ENCODE results near the gene GNGT2. TPM values are rescaled to one million over a fixed set of nuclear protein-coding genes. Genes with fewer than 3 reads are reported as not detected.

Gene GNGT2
- total and polyA plus RNA-seq, 2 of the 4 experiments (the other 2 are of a cell fraction) = 0.18 to 0.79 TPM

GRCh38 chr17:49235896-49236295, 25.5 kb upstream of the GNGT2 start:
- Histone ChIP-seq H3K79me1 (ENCODE audit: low read depth in 1 of 2, low read length in 2 of 2) (no peaks in the 10 kb centered on the region), H3K4me3 (ENCODE audit: insufficient read depth, low read depth, low read length) (no peak overlapping the region), H3K9me3 (ENCODE audit: control insufficient read depth, insufficient read depth, low read length) (no peaks in the 10 kb centered on the region), H2AK5ac (ENCODE audit: low read depth, low read length) (no peak overlapping the region), H3K4ac (ENCODE audit: low read depth, low read length) (no peak overlapping the region), H2AK9ac (replicated peaks; ENCODE audit: low read depth, low read length, poor library complexity) (no peak overlapping the region), H2BK120ac (ENCODE audit: low read depth, low read length) (no peak overlapping the region), H3K9ac (ENCODE audit: low read depth, low read length) (no peak overlapping the region), H3K27me3 (ENCODE audit: control insufficient read depth, insufficient read depth, low read length) (peaks cover 29% of the 10 kb centered on the region), H2AFZ (replicated peaks; ENCODE audit: low read length, poor library complexity) (no peak overlapping the region), H3K14ac (replicated peaks; ENCODE audit: low read depth, low read length) (no peak overlapping the region), H3K56ac (ENCODE audit: extremely low read depth, insufficient read depth, low read length) (no peak overlapping the region), H3K4me2 (ENCODE audit: low read depth, low read length) (no peak overlapping the region), H4K5ac (ENCODE audit: low read depth, low read length) (no peak overlapping the region), H2BK5ac (ENCODE audit: low read depth, low read length, poor library complexity, severe bottlenecking) (no peak overlapping the region), H3K36me3 (ENCODE audit: control insufficient read depth, insufficient read depth, low read length) (no peaks in the 10 kb centered on the region), H4K20me1 (ENCODE audit: insufficient read depth, low read length) (no peaks in the 10 kb centered on the region), H2BK20ac (ENCODE audit: low read depth, low read length) (no peak overlapping the region), H3K18ac (ENCODE audit: low read depth, low read length) (no peak overlapping the region), H3K23ac (ENCODE audit: low read depth, low read length) (no peak overlapping the region), H4K91ac (ENCODE audit: insufficient read depth, low read depth, low read length) (no peak overlapping the region), H4K8ac (ENCODE audit: low read depth in 2 of 2, low read length in 2 of 2) (no peak overlapping the region), H2BK15ac (ENCODE audit: low read depth, low read length) (no peak overlapping the region), H3K4me1 (ENCODE audit: control insufficient read depth, insufficient read depth, low read length) (no peaks in the 10 kb centered on the region), H3K9me1 (ENCODE audit: insufficient read depth, low read length) (no peaks in the 10 kb centered on the region), H3K27ac (ENCODE audit: insufficient read depth, low read length) (no peak overlapping the region)
- dilution Hi-C loops (cut with HindIII; ENCODE audit: low sequenced_read_pairs, unreplicated experiment) = no loop called here
- WGBS, 2 experiments (ENCODE audit: extremely low coverage in 2 of 2, insufficient read length in 1 of 2) = no CpG with 5 or more reads among the region's 4 CpGs
- no peak for DNase-seq
- in situ Hi-C loops (cut with MboI; ENCODE audit: low sequenced_read_pairs) = no loop called here
- ChIA-PET POLR2A (ENCODE audit: unreplicated experiment) (no interaction called here), CTCF (interaction anchor here (0.6 kb wide), 1 partner anchor 25 kb away, joined by 4 read pairs; no protein-coding TSS in a partner anchor)
- TF ChIP-seq RCOR1 (IDR thresholded peaks at IDR 0.05; ENCODE audit: insufficient replicate concordance, low read length) (no peak), CEBPB (IDR thresholded peaks at IDR 0.05; ENCODE audit: low read depth, low read length) (no peak), BHLHE40 (IDR thresholded peaks at IDR 0.05; ENCODE audit: low read depth, low read length) (no peak), RFX5 (IDR thresholded peaks at IDR 0.05; ENCODE audit: low read depth, low read length) (no peak), USF2 (IDR thresholded peaks at IDR 0.05; ENCODE audit: low read depth, low read length) (no peak), RAD21 (IDR thresholded peaks at IDR 0.05; ENCODE audit: low read length) (no peak), FOS (IDR thresholded peaks at IDR 0.05; ENCODE audit: low read depth, low read length) (no peak), NFE2L2 (IDR thresholded peaks at IDR 0.05; ENCODE audit: low read depth, low read length) (no peak), SMC3 (IDR thresholded peaks at IDR 0.05; ENCODE audit: low read depth, low read length) (no peak), MAFK (IDR thresholded peaks at IDR 0.05; ENCODE audit: low read depth, low read length) (no peak), MAZ (IDR thresholded peaks at IDR 0.05; ENCODE audit: borderline replicate concordance, low read depth, low read length) (no peak), MXI1 (IDR thresholded peaks at IDR 0.05; ENCODE audit: borderline replicate concordance, low read depth, low read length) (no peak), POLR2A (IDR thresholded peaks at IDR 0.05; ENCODE audit: low read depth, low read length) (no peak), CHD1 (IDR thresholded peaks at IDR 0.05; ENCODE audit: low read depth, low read length) (no peak), CTCF (conservative IDR thresholded peaks at IDR 0.05; ENCODE audit: low read depth, low read length) (no peak), ELK1 (IDR thresholded peaks at IDR 0.05; ENCODE audit: borderline replicate concordance, low read depth, low read length) (no peak)
- no TSS peak for BruUV-seq (replicated peaks)
- no peak for ATAC-seq (ENCODE audit: low read depth)
- intact Hi-C loops (cut with micrococcal nuclease) = no loop called here

Measured in IMR-90 (cell line).